PC-3 (cell line): ENCODE measurements around the gene MVK. TPM values are rescaled to one million over a fixed set of nuclear protein-coding genes. Genes with fewer than 3 reads are reported as not detected.

Source experiments
- ATAC-seq: fragments of 200-7000 bp; cut with Tn5 transposase; 2 replicates; pipeline ENCODE4 v1.9.1; 2020; ENCODE audit warnings: mild to moderate bottlenecking, moderate library complexity
- BruUV-seq: library from RNA; stranded (reverse); fragments of 400-500 nt; replicated peaks from 2 replicates; lab custom pipeline; 2021; lab: Mats Ljungman, UMichigan
- CTCF ChIA-PET: fragments of 300-600 bp; sonication (Branson Sonifier 250); formaldehyde crosslinking; loops from one replicate; lab custom pipeline; 2022; ENCODE audit warnings: antibody characterized with exemption; lab: Charles Lee
- POLR2A ChIA-PET: fragments of 300-600 bp; sonication (Branson Sonifier 250); formaldehyde crosslinking; loops from one replicate; lab custom pipeline; 2022; ENCODE audit warnings: antibody characterized with exemption; ENCODE audit not compliant: unreplicated experiment; lab: Charles Lee
- DNase-seq: peaks from one replicate; pipeline ENCODE4 v3.0.0-alpha.2; 2015
- H2AFZ ChIP-seq: fragments of 300-600 bp; sonication (generic); 2 replicates; pipeline ENCODE4 v1.6.0; 2016; ENCODE audit warnings: antibody characterized with exemption, low read length
- H3F3A ChIP-seq: fragments of 300-600 bp; sonication (generic); one replicate; pipeline ENCODE4 v1.6.0; 2017; ENCODE audit warnings: antibody characterized with exemption, low read length, control low read depth, mild to moderate bottlenecking; ENCODE audit not compliant: unreplicated experiment
- H3K27ac ChIP-seq: fragments of 300-600 bp; sonication (generic); 2 replicates; pipeline ENCODE4 v1.5.1; 2016; ENCODE audit warnings: mild to moderate bottlenecking, low read length
- H3K27me3 ChIP-seq: fragments of 300-600 bp; sonication (generic); 2 replicates; pipeline ENCODE4 v1.6.1; 2016; ENCODE audit warnings: low read length, mixed read lengths
- H3K36me3 ChIP-seq: fragments of 300-600 bp; sonication (generic); 2 replicates; pipeline ENCODE4 v1.6.1; 2016; ENCODE audit warnings: low read depth, mixed run types, low read length, mixed read lengths
- H3K4me1 ChIP-seq: fragments of 300-600 bp; sonication (generic); 2 replicates; pipeline ENCODE4 v1.5.1; 2016; ENCODE audit warnings: low read length; ENCODE audit not compliant: insufficient read depth
- H3K4me2 ChIP-seq: fragments of 300-600 bp; sonication (generic); 2 replicates; pipeline ENCODE4 v1.6.0; 2016; ENCODE audit warnings: low read length
- H3K4me3 ChIP-seq: fragments of 300-600 bp; sonication (generic); 2 replicates; pipeline ENCODE4 v1.5.1; 2016; ENCODE audit warnings: mild to moderate bottlenecking, low read length, mixed read lengths
- H3K79me2 ChIP-seq: fragments of 300-600 bp; sonication (generic); 2 replicates; pipeline ENCODE4 v1.6.1; 2017; ENCODE audit warnings: low read length, mixed read lengths
- H3K9ac ChIP-seq: fragments of 300-600 bp; sonication (generic); 2 replicates; pipeline ENCODE4 v1.6.0; 2016; ENCODE audit warnings: mild to moderate bottlenecking, low read length
- H3K9me2 ChIP-seq: fragments of 300-600 bp; sonication (generic); replicated peaks from 2 replicates; pipeline ENCODE4 v1.6.1; 2016; ENCODE audit warnings: mixed run types, low read length, mixed read lengths
- H3K9me3 ChIP-seq: fragments of 300-600 bp; sonication (generic); 2 replicates; pipeline ENCODE4 v1.6.1; 2016; ENCODE audit warnings: low read length, mixed read lengths
- H4K20me1 ChIP-seq: fragments of 300-600 bp; sonication (generic); 2 replicates; pipeline ENCODE4 v1.6.1; 2016; ENCODE audit warnings: low read length, mixed read lengths
- EZH2 ChIP-seq: fragments of 300-600 bp; sonication (generic); IDR thresholded peaks from one replicate; pipeline ENCODE4 v1.6.1; 2017; ENCODE audit warnings: antibody characterized with exemption, mild to moderate bottlenecking, low read length; ENCODE audit not compliant: unreplicated experiment
- EZH2phosphoT487 ChIP-seq: fragments of 300-600 bp; sonication (generic); IDR thresholded peaks from 2 replicates; pipeline ENCODE4 v1.6.1; 2018; ENCODE audit warnings: mild to moderate bottlenecking, antibody characterized with exemption, low read length, borderline replicate concordance
- intact Hi-C: fragments of 100-400 bp; cut with micrococcal nuclease; formaldehyde crosslinking; loops from 2 replicates; pipeline ENCODE4 v1.9.0; 2023
- total RNA-seq: library from RNA; depleted of rRNA; stranded (reverse); fragments of >200 nt; gene quantifications from 2 replicates; pipeline ENCODE4 v1.2.3, GENCODE V29; 2014
- TF ChIP-seq, protein P1 (sequence below): fragments of 300-600 bp; sonication (generic); conservative IDR thresholded peaks from 2 replicates; pipeline ENCODE4 v1.5.1; 2017; ENCODE audit warnings: antibody characterized with exemption, low read depth, mild to moderate bottlenecking, low read length

Gene MVK
- total RNA-seq, 1 experiment from 2014 or later = 47.8 TPM

- no peak overlapping the region for H3K4me2 ChIP-seq
- H2AFZ ChIP-seq = no peak overlapping the region
- H3K27me3 ChIP-seq = no peaks in the 10 kb centered on the region
- intact Hi-C loops = no loop called here
- POLR2A ChIA-PET = no interaction called here
- no peaks in the 10 kb centered on the region for H3K9me2 ChIP-seq
- H4K20me1 ChIP-seq = no peaks in the 10 kb centered on the region
- no peak overlapping the region for H3K27ac ChIP-seq
- CTCF ChIA-PET = no interaction called here
- DNase-seq (no peak), ATAC-seq (no peak)
- TF ChIP-seq EZH2 (no peak), EZH2phosphoT487 (no peak)
- TF ChIP-seq, protein P1, sequence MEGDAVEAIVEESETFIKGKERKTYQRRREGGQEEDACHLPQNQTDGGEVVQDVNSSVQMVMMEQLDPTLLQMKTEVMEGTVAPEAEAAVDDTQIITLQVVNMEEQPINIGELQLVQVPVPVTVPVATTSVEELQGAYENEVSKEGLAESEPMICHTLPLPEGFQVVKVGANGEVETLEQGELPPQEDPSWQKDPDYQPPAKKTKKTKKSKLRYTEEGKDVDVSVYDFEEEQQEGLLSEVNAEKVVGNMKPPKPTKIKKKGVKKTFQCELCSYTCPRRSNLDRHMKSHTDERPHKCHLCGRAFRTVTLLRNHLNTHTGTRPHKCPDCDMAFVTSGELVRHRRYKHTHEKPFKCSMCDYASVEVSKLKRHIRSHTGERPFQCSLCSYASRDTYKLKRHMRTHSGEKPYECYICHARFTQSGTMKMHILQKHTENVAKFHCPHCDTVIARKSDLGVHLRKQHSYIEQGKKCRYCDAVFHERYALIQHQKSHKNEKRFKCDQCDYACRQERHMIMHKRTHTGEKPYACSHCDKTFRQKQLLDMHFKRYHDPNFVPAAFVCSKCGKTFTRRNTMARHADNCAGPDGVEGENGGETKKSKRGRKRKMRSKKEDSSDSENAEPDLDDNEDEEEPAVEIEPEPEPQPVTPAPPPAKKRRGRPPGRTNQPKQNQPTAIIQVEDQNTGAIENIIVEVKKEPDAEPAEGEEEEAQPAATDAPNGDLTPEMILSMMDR = no peak
- H3K4me1 ChIP-seq = no peaks in the 10 kb centered on the region
- BruUV-seq = no TSS peak
- no peaks in the 10 kb centered on the region for H3F3A ChIP-seq
- H3K36me3 ChIP-seq = peaks cover 2% of the 10 kb centered on the region; the same call in 1 of the 2 replicates
- no peak overlapping the region for H3K4me3 ChIP-seq
- H3K9me3 ChIP-seq = no peaks in the 10 kb centered on the region
- H3K9ac ChIP-seq = no peak overlapping the region
- no peaks in the 10 kb centered on the region for H3K79me2 ChIP-seq
Measured at GRCh38 chr12:109586385-109587296, 13.0 kb downstream of the MVK start.

- Histone ChIP-seq H3K4me1 (no peaks in the 10 kb centered on the region), H3K9ac (no peak overlapping the region), H3K79me2 (no peaks in the 10 kb centered on the region), H3K9me2 (no peaks in the 10 kb centered on the region), H3K36me3 (0 out of 2 replicates have a peak, but pooled peaks cover 2% of the 10 kb centered on the region), H3K27me3 (no peaks in the 10 kb centered on the region), H2AFZ (no peak overlapping the region), H3K27ac (no peak overlapping the region), H3K4me2 (no peak overlapping the region), H3K9me3 (no peaks in the 10 kb centered on the region), H3F3A (no peaks in the 10 kb centered on the region), H4K20me1 (no peaks in the 10 kb centered on the region), H3K4me3 (no peak overlapping the region)
- POLR2A ChIA-PET = no interaction called here
- TF ChIP-seq, protein P1 = no peak
- TF ChIP-seq EZH2 (no peak), EZH2phosphoT487 (no peak)
- CTCF ChIA-PET = no interaction called here
- ATAC-seq (no peak), DNase-seq (no peak)
- no TSS peak for BruUV-seq
- intact Hi-C loops = no loop called here
Measured at GRCh38 chr12:109587921-109588320, 14.3 kb downstream of the MVK start.
